WTC11 (cell line): ENCODE measurements around the gene TUB. TPM values are rescaled to one million over a fixed set of nuclear protein-coding genes. Genes with fewer than 3 reads are reported as not detected.

Experiments
- ATAC-seq: fragments of 200-7000 bp; cut with Tn5 transposase; 2 replicates; pipeline ENCODE4 v1.10.0; 2021; ENCODE audit warnings: mild to moderate bottlenecking, moderate library complexity
- CTCF ChIA-PET: fragments of 300-600 bp; sonication (Branson Sonifier 250); formaldehyde crosslinking; loops from one replicate; lab custom pipeline; 2021; ENCODE audit warnings: antibody characterized with exemption; lab: Charles Lee
- POLR2A ChIA-PET: fragments of 350-600 bp; sonication (Branson Sonifier 250); formaldehyde crosslinking; loops from one replicate; lab custom pipeline; 2021; ENCODE audit warnings: antibody characterized with exemption; lab: Charles Lee
- DNase-seq: peaks from one replicate; pipeline ENCODE4 v3.0.0; 2021; ENCODE audit warnings: low spot score
- H3K27ac Mint-ChIP-seq: 2 replicates; pipeline ENCODE4 v1.8.0; 2021; ENCODE audit warnings: mixed read lengths
- H3K27me3 Mint-ChIP-seq: 2 replicates; pipeline ENCODE4 v1.8.0; 2021; ENCODE audit warnings: low read depth, mild to moderate bottlenecking, moderate library complexity, mixed read lengths
- H3K36me3 Mint-ChIP-seq: 2 replicates; pipeline ENCODE4 v1.8.0; 2021; ENCODE audit warnings: mixed read lengths
- H3K4me1 Mint-ChIP-seq: 2 replicates; pipeline ENCODE4 v1.8.0; 2022; ENCODE audit warnings: mixed read lengths
- H3K4me3 Mint-ChIP-seq: 2 replicates; pipeline ENCODE4 v1.8.0; 2021; ENCODE audit warnings: mild to moderate bottlenecking, moderate library complexity, mixed read lengths
- H3K9me3 Mint-ChIP-seq: 2 replicates; pipeline ENCODE4 v1.8.0; 2021; ENCODE audit warnings: mixed read lengths
- ATF1 ChIP-seq: sonication (generic); formaldehyde crosslinking; IDR thresholded peaks from 2 replicates; pipeline ENCODE4 v1.8.1; 2023; ENCODE audit warnings: mild to moderate bottlenecking, moderate library complexity, missing genetic modification reagents
- CREM ChIP-seq: sonication (generic); formaldehyde crosslinking; IDR thresholded peaks from 2 replicates; pipeline ENCODE4 v1.8.1; 2022; ENCODE audit warnings: mild to moderate bottlenecking, missing genetic modification reagents, moderate library complexity
- ETV6 ChIP-seq: sonication (generic); formaldehyde crosslinking; IDR thresholded peaks from 2 replicates; pipeline ENCODE4 v1.8.1; 2022; ENCODE audit warnings: mild to moderate bottlenecking, missing genetic modification reagents
- FOXJ3 ChIP-seq: sonication (generic); formaldehyde crosslinking; IDR thresholded peaks from 2 replicates; pipeline ENCODE4 v1.9.0; 2021; ENCODE audit warnings: missing genetic modification reagents, mild to moderate bottlenecking, borderline replicate concordance
- FOXP1 ChIP-seq: sonication (generic); formaldehyde crosslinking; IDR thresholded peaks from 2 replicates; pipeline ENCODE4 v1.8.0; 2022; ENCODE audit warnings: missing genetic modification reagents, mild to moderate bottlenecking, moderate library complexity, borderline replicate concordance
- GABPB1 ChIP-seq: sonication (generic); formaldehyde crosslinking; IDR thresholded peaks from 2 replicates; pipeline ENCODE4 v1.8.1; 2023; ENCODE audit warnings: mild to moderate bottlenecking, missing genetic modification reagents
- IRF1 ChIP-seq: sonication (generic); formaldehyde crosslinking; IDR thresholded peaks from 2 replicates; pipeline ENCODE4 v1.8.0; 2023; ENCODE audit warnings: missing genetic modification reagents
- IRF2 ChIP-seq: sonication (generic); formaldehyde crosslinking; IDR thresholded peaks from 2 replicates; pipeline ENCODE4 v1.8.0; 2022; ENCODE audit warnings: low read depth, missing genetic modification reagents, borderline replicate concordance
- RELA ChIP-seq: sonication (generic); formaldehyde crosslinking; IDR thresholded peaks from 2 replicates; pipeline ENCODE4 v1.8.1; 2022; ENCODE audit warnings: missing genetic modification reagents, mild to moderate bottlenecking, borderline replicate concordance
- RORB ChIP-seq: fragments of 250-450 bp; sonication (Bioruptor Pico); IDR thresholded peaks from 2 replicates; pipeline ENCODE4 v1.9.0; 2021; ENCODE audit warnings: mild to moderate bottlenecking
- SOX15 ChIP-seq: fragments of 250-450 bp; sonication (Bioruptor Pico); IDR thresholded peaks from 2 replicates; pipeline ENCODE4 v1.9.0; 2021; ENCODE audit warnings: mild to moderate bottlenecking
- TEAD1 ChIP-seq: sonication (generic); formaldehyde crosslinking; IDR thresholded peaks from 2 replicates; pipeline ENCODE4 v1.8.0; 2022; ENCODE audit warnings: mild to moderate bottlenecking, missing genetic modification reagents
- ZBTB21 ChIP-seq: sonication (generic); formaldehyde crosslinking; IDR thresholded peaks from 2 replicates; pipeline ENCODE4 v1.8.1; 2023; ENCODE audit warnings: mild to moderate bottlenecking, missing genetic modification reagents, borderline replicate concordance
- ZNF263 ChIP-seq: sonication (generic); formaldehyde crosslinking; IDR thresholded peaks from 2 replicates; pipeline ENCODE4 v1.8.1; 2022; ENCODE audit warnings: low read depth, mild to moderate bottlenecking, moderate library complexity, missing genetic modification reagents
- ZNF317 ChIP-seq: sonication (generic); formaldehyde crosslinking; IDR thresholded peaks from 2 replicates; pipeline ENCODE4 v1.8.1; 2023; ENCODE audit warnings: low read depth, mild to moderate bottlenecking, moderate library complexity, missing genetic modification reagents, borderline replicate concordance
- ZNF416 ChIP-seq: fragments of 250-450 bp; sonication (Bioruptor Pico); IDR thresholded peaks from 2 replicates; pipeline ENCODE4 v1.9.0; 2021; ENCODE audit warnings: mild to moderate bottlenecking, inconsistent platforms
- ZNF423 ChIP-seq: fragments of 250-450 bp; sonication (Bioruptor Pico); IDR thresholded peaks from 2 replicates; pipeline ENCODE4 v2.1.2; 2022; ENCODE audit warnings: mild to moderate bottlenecking, moderate library complexity
- ZNF671 ChIP-seq: fragments of 250-450 bp; sonication (Bioruptor Pico); IDR thresholded peaks from 2 replicates; pipeline ENCODE4 v1.8.0; 2021; ENCODE audit warnings: mild to moderate bottlenecking
- total RNA-seq: library from RNA; stranded (reverse); gene quantifications from 3 replicates; pipeline ENCODE4 v1.2.3, GENCODE V29; 2021
- TF ChIP-seq, protein P1 (sequence below): fragments of 250-450 bp; sonication (Bioruptor Pico); conservative IDR thresholded peaks from 2 replicates; pipeline ENCODE4 v1.9.0; 2021; ENCODE audit warnings: mild to moderate bottlenecking
- TF ChIP-seq, protein P2 (sequence below): sonication (generic); formaldehyde crosslinking; IDR thresholded peaks from 2 replicates; pipeline ENCODE4 v1.8.1; 2022; ENCODE audit warnings: mild to moderate bottlenecking, missing genetic modification reagents, moderate library complexity, borderline replicate concordance
- TF ChIP-seq, protein P3 (sequence below): sonication (generic); formaldehyde crosslinking; IDR thresholded peaks from 2 replicates; pipeline ENCODE4 v1.8.1; 2022; ENCODE audit warnings: mild to moderate bottlenecking, moderate library complexity, missing genetic modification reagents

The TUB gene
- total RNA-seq, 1 experiment from 2014 or later = 32.1 TPM

- TF ChIP-seq IRF2 (no peak), FOXJ3 (no peak), ATF1 (CRISPR knock-in tag) (no peak), CREM (CRISPR knock-in tag) (no peak), ZNF416 (no peak), ZNF671 (CRISPR knock-in tag) (no peak), GABPB1 (CRISPR knock-in tag) (no peak), IRF1 (CRISPR knock-in tag) (no peak), RORB (CRISPR knock-in tag) (no peak)
- TF ChIP-seq, protein P1, sequence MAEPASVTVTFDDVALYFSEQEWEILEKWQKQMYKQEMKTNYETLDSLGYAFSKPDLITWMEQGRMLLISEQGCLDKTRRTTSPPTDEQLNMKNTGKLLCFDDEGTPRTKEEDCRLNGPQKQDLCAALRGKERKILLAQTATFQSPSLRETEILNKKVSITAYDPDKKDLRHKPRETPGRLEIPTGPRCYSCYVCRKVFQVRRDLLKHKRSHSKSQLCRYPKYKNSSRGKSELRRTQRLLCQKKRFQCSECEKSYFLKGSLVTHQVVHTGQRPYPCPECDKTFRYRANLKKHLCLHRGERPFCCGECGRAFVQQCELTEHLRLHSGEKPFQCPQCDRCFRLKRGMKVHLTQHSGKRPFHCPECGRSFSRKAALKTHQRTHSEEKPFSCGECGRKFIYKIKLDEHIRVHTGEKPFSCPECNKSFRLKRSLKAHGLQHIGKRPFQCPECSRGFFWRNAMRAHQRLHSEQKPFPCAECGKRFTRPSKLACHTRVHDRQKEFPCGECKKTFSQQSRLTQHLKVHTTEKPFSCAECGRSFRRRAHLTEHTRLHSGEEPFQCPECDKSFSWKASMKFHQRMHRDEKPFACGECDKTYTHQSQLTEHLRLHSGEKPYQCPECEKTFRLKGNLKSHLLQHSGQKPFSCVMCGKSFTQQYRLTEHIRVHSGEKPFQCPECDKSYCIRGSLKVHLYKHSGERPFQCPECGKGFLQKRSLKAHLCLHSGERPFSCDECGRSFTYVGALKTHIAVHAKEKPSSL (CRISPR knock-in tag) = no peak
- TF ChIP-seq, protein P2, sequence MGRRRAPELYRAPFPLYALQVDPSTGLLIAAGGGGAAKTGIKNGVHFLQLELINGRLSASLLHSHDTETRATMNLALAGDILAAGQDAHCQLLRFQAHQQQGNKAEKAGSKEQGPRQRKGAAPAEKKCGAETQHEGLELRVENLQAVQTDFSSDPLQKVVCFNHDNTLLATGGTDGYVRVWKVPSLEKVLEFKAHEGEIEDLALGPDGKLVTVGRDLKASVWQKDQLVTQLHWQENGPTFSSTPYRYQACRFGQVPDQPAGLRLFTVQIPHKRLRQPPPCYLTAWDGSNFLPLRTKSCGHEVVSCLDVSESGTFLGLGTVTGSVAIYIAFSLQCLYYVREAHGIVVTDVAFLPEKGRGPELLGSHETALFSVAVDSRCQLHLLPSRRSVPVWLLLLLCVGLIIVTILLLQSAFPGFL (CRISPR knock-in tag) = no peak
Measured at GRCh38 chr11:8032122-8032521, 48.9 kb upstream of the TUB start (continued).

GRCh38 chr11:8032576-8033304 is 48.3 kb upstream of the TUB start:
- Mint-ChIP-seq H3K27me3 (peaks cover 10% of the 10 kb centered on the region), H3K9me3 (no peaks in the 10 kb centered on the region), H3K36me3 (no peaks in the 10 kb centered on the region), H3K4me3 (peak overlapping the region; percentile 51), H3K27ac (no peak overlapping the region; the same call in 1 of the 2 replicates), H3K4me1 (peaks cover 15% of the 10 kb centered on the region)
- peak; percentile 40 for ATAC-seq
- ChIA-PET POLR2A (interaction anchor here (0.6 kb wide), 1 partner anchor 67 kb away, joined by 5 read pairs; no protein-coding TSS in a partner anchor), CTCF (interaction anchor here (0.6 to 14.5 kb wide), 36 partner anchors 8 to 462 kb away, joined by 3 to 278 read pairs (median 6); no protein-coding TSS in a partner anchor)
- DNase-seq = no peak
- TF ChIP-seq FOXP1 (CRISPR knock-in tag) (no peak), ZNF317 (CRISPR knock-in tag) (no peak), ETV6 (CRISPR knock-in tag) (no peak), ZNF263 (CRISPR knock-in tag) (no peak), SOX15 (CRISPR knock-in tag) (no peak), TEAD1 (CRISPR knock-in tag) (no peak), RELA (no peak), ZBTB21 (no peak), ZNF423 (no peak)
- TF ChIP-seq, protein P3, sequence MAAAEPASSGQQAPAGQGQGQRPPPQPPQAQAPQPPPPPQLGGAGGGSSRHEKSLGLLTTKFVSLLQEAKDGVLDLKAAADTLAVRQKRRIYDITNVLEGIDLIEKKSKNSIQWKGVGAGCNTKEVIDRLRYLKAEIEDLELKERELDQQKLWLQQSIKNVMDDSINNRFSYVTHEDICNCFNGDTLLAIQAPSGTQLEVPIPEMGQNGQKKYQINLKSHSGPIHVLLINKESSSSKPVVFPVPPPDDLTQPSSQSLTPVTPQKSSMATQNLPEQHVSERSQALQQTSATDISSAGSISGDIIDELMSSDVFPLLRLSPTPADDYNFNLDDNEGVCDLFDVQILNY = no peak
